ENCODE measurements around the gene GNLY. TPM values are rescaled to one million over a fixed set of nuclear protein-coding genes. Genes with fewer than 3 reads are reported as not detected.

Gene GNLY
- total and polyA plus RNA-seq, 2 donors from 2014 or later: 5.5 to 8.1 TPM

GRCh38 chr2:85647823-85648526 is 46.2 kb upstream of the GNLY start:
- H3K27me3 ChIP-seq (ENCODE audit: control insufficient read depth, insufficient read depth, low read length): no peaks in the 10 kb centered on the region
- no peak overlapping the region for H3K4me3 ChIP-seq (ENCODE audit: low read length in 3 of 3)
- no peak overlapping the region for H3K9ac ChIP-seq (ENCODE audit: low read length in 3 of 3)
- H3K4me1 ChIP-seq (ENCODE audit: control insufficient read depth in 2 of 3, insufficient read depth in 2 of 3, low read depth in 1 of 3, low read length in 3 of 3): peaks cover 0 to 8% (median 0%) of the 10 kb centered on the region in 3 donors
- no peak overlapping the region for H3K27ac ChIP-seq (ENCODE audit: low read depth in 2 of 2, low read length in 2 of 2)
- no peak for FAIRE-seq
- intact Hi-C loops (cut with DNase I): no loop called here
- H3K36me3 ChIP-seq (ENCODE audit: control insufficient read depth in 2 of 3, insufficient read depth in 3 of 3, low read length in 3 of 3): peaks cover 11 to 45% (median 12%) of the 10 kb centered on the region in 3 donors
- DNase-seq: no peak
- TF ChIP-seq CTCF (IDR thresholded peaks at IDR 0.05; ENCODE audit: borderline replicate concordance, extremely low read depth, insufficient read depth): no peak
- no peaks in the 10 kb centered on the region for H3K9me3 ChIP-seq (ENCODE audit: control insufficient read depth in 2 of 3, insufficient read depth in 1 of 3, low read length in 3 of 3)

- Histone ChIP-seq H3K4me1 (ENCODE audit: control insufficient read depth in 2 of 3, insufficient read depth in 2 of 3, low read depth in 1 of 3, low read length in 3 of 3) (peaks cover 0 to 8% (median 0%) of the 10 kb centered on the region in 3 donors), H3K27ac (ENCODE audit: low read depth in 2 of 2, low read length in 2 of 2) (no peak overlapping the region), H3K27me3 (ENCODE audit: control insufficient read depth, insufficient read depth, low read length) (no peaks in the 10 kb centered on the region), H3K36me3 (ENCODE audit: control insufficient read depth in 2 of 3, insufficient read depth in 3 of 3, low read length in 3 of 3) (peaks cover 12 to 45% (median 13%) of the 10 kb centered on the region in 3 donors), H3K9me3 (ENCODE audit: control insufficient read depth in 2 of 3, insufficient read depth in 1 of 3, low read length in 3 of 3) (no peaks in the 10 kb centered on the region), H3K4me3 (ENCODE audit: low read length in 3 of 3) (no peak overlapping the region), H3K9ac (ENCODE audit: low read length in 3 of 3) (no peak overlapping the region)
- DNase-seq: peak in 1 of 5 donors; percentile 29
- intact Hi-C loops (cut with DNase I): no loop called here
- peak; percentile 36 for TF ChIP-seq CTCF (IDR thresholded peaks at IDR 0.05; ENCODE audit: borderline replicate concordance, extremely low read depth, insufficient read depth)
- no peak for FAIRE-seq
These were observed 45.5 kb upstream of the GNLY start for GRCh38 chr2:85648619-85649018.

GRCh38 chr2:85649201-85650190 is 44.7 kb upstream of the GNLY start:
- no peak overlapping the region for H3K9ac ChIP-seq (ENCODE audit: low read length in 3 of 3)
- TF ChIP-seq CTCF (IDR thresholded peaks at IDR 0.05; ENCODE audit: borderline replicate concordance, extremely low read depth, insufficient read depth): no peak
- H3K4me3 ChIP-seq (ENCODE audit: low read length in 3 of 3): no peak overlapping the region
- peaks cover 12 to 44% (median 13%) of the 10 kb centered on the region in 3 donors for H3K36me3 ChIP-seq (ENCODE audit: control insufficient read depth in 2 of 3, insufficient read depth in 3 of 3, low read length in 3 of 3)
- no peaks in the 10 kb centered on the region for H3K9me3 ChIP-seq (ENCODE audit: control insufficient read depth in 2 of 3, insufficient read depth in 1 of 3, low read length in 3 of 3)
- FAIRE-seq (no peak), DNase-seq (no peak)
- no peaks in the 10 kb centered on the region for H3K27me3 ChIP-seq (ENCODE audit: control insufficient read depth, insufficient read depth, low read length)
- peak overlapping the region in 1 of 2 donors; percentile 3 for H3K27ac ChIP-seq (ENCODE audit: low read depth in 2 of 2, low read length in 2 of 2)
- intact Hi-C loops (cut with DNase I): no loop called here
- H3K4me1 ChIP-seq (ENCODE audit: control insufficient read depth in 2 of 3, insufficient read depth in 2 of 3, low read depth in 1 of 3, low read length in 3 of 3): peaks cover 0 to 8% (median 0%) of the 10 kb centered on the region in 3 donors

All from kidney (tissue), 14 donors.